Caki2 (cell line): ENCODE data around the gene SF1. TPM values are rescaled to one million over a fixed set of nuclear protein-coding genes. Genes with fewer than 3 reads are reported as not detected.
A peak's percentile ranks its signal among the peaks of the same experiment; 100 is the strongest.

Source experiments
- DNase-seq: peaks from one replicate; pipeline ENCODE4 v3.0.0-alpha.2; 2015; ENCODE audit warnings: low read depth
- in situ Hi-C: cut with HindIII; loops from 2 replicates; pipeline ENCODE4 v1.10.0; 2016; ENCODE audit warnings: low sequenced_read_pairs, low pct_unique_long_range_greater_than_20kb, mixed read lengths
- total RNA-seq: library from RNA; depleted of rRNA; stranded (reverse); fragments of >200 nt; shearing (Covaris generic); gene quantifications from 2 replicates; pipeline ENCODE4 v1.2.3, GENCODE V29; 2014; ENCODE audit warnings: low replicate concordance

Gene SF1
- total RNA-seq, 1 experiment from 2014 or later: 95.5 TPM

GRCh38 chr11:64742889-64743590 lies 35.3 kb downstream of the SF1 start:
- no peak for DNase-seq

GRCh38 chr11:64742087-64742888 lies 36.1 kb downstream of the SF1 start:
- DNase-seq: no peak
- in situ Hi-C loops: no loop called here

More at GRCh38 chr11:64742889-64743590, 35.3 kb downstream of the SF1 start:
- in situ Hi-C loops: no loop called here

- in situ Hi-C loops: no loop called here
- DNase-seq: no peak
Measured at GRCh38 chr11:64741375-64742086, 36.8 kb downstream of the SF1 start.

GRCh38 chr11:64739871-64740270 lies 38.5 kb downstream of the SF1 start:
- in situ Hi-C loops: no loop called here

GRCh38 chr11:64736654-64737053 lies 41.7 kb downstream of the SF1 start:
- in situ Hi-C loops: no loop called here
- no peak for DNase-seq

More at GRCh38 chr11:64739871-64740270, 38.5 kb downstream of the SF1 start:
- DNase-seq: no peak

GRCh38 chr11:64735725-64736259 lies 42.5 kb downstream of the SF1 start:
- in situ Hi-C loops: no loop called here
- no peak for DNase-seq

- in situ Hi-C loops: no loop called here
- no peak for DNase-seq
Measured at GRCh38 chr11:64734811-64735724, 43.3 kb downstream of the SF1 start.

- DNase-seq: no peak
- in situ Hi-C loops: no loop called here
Measured at GRCh38 chr11:64731601-64732000, 46.7 kb downstream of the SF1 start.

GRCh38 chr11:64729851-64730382 lies 48.4 kb downstream of the SF1 start:
- DNase-seq: peak; percentile 25
- in situ Hi-C loops: no loop called here

GRCh38 chr11:64728757-64729365 lies 49.5 kb downstream of the SF1 start:
- no peak for DNase-seq
- in situ Hi-C loops: no loop called here

- in situ Hi-C loops: no loop called here
- no peak for DNase-seq
Measured at GRCh38 chr11:64726867-64727530, 51.3 kb downstream of the SF1 start.

- in situ Hi-C loops: no loop called here
- no peak for DNase-seq
Measured at GRCh38 chr11:64726211-64726641, 52.1 kb downstream of the SF1 start.

GRCh38 chr11:64724863-64725532 lies 53.3 kb downstream of the SF1 start:
- in situ Hi-C loops: no loop called here
- DNase-seq: no peak

GRCh38 chr11:64723907-64724862 lies 54.2 kb downstream of the SF1 start:
- DNase-seq: no peak
- in situ Hi-C loops: no loop called here
